CD4-positive, alpha-beta T cell (primary cell): ENCODE measurements around the gene OR10G8. TPM values are rescaled to one million over a fixed set of nuclear protein-coding genes. Genes with fewer than 3 reads are reported as not detected.

Experiments
- ATAC-seq: fragments of 200-7000 bp; cut with Tn5 transposase; one replicate; pipeline ENCODE4 v1.10.0; 2022; ENCODE audit warnings: mild to moderate bottlenecking; ENCODE audit not compliant: poor library complexity
- CTCF ChIA-PET: fragments of 350-600 bp; sonication (Branson Sonifier 250); formaldehyde crosslinking; loops from one replicate; lab custom pipeline; 2021; ENCODE audit warnings: antibody characterized with exemption, inconsistent platforms; lab: Charles Lee
- POLR2A ChIA-PET: fragments of 350-600 bp; sonication (Branson Sonifier 250); formaldehyde crosslinking; loops from one replicate; lab custom pipeline; 2021; ENCODE audit warnings: antibody characterized with exemption, inconsistent platforms; lab: Charles Lee
- DNase-seq, 14 experiments: peaks; one replicate each; pipeline ENCODE4 v3.0.0-alpha.2; 2013 to 2020; ENCODE audit warnings: mixed read lengths in 2 of 14
- H3K27ac ChIP-seq, 2 donors: one replicate each; pipeline versions ENCODE4 v1.5.1 to v1.7.0; 2013; ENCODE audit warnings: low read length in 2 of 2, low read depth in 1 of 2, mild to moderate bottlenecking in 1 of 2
- H3K27me3 ChIP-seq, 2 experiments: 1 replicate in 1 of 2; 2 replicates in 1 of 2; pipeline versions ENCODE4 v1.6.1 to v1.7.0; 2013; ENCODE audit warnings: low read length in 2 of 2, control low read depth in 1 of 2, mild to moderate bottlenecking in 1 of 2, moderate library complexity in 1 of 2; ENCODE audit not compliant: insufficient read depth in 2 of 2, control insufficient read depth in 1 of 2
- H3K36me3 ChIP-seq: one replicate; pipeline ENCODE4 v1.6.1; 2013; ENCODE audit warnings: low read length, control low read depth; ENCODE audit not compliant: insufficient read depth
- H3K4me1 ChIP-seq: one replicate; pipeline ENCODE4 v1.6.1; 2013; ENCODE audit warnings: low read length, control low read depth; ENCODE audit not compliant: insufficient read depth
- H3K4me3 ChIP-seq: one replicate; pipeline ENCODE4 v1.5.1; 2013; ENCODE audit warnings: mild to moderate bottlenecking, low read length, moderate library complexity
- H3K9me3 ChIP-seq, 2 experiments: 1 replicate in 1 of 2; 2 replicates in 1 of 2; pipeline versions ENCODE4 v1.6.1 to v1.7.0; 2013; ENCODE audit warnings: low read length in 2 of 2, mild to moderate bottlenecking in 2 of 2, control low read depth in 1 of 2, moderate library complexity in 1 of 2; ENCODE audit not compliant: control insufficient read depth in 1 of 2, insufficient read depth in 1 of 2
- H3K27ac Mint-ChIP-seq: one replicate; pipeline ENCODE4 v1.8.0; 2020; ENCODE audit warnings: mixed read lengths
- H3K27me3 Mint-ChIP-seq: one replicate; pipeline ENCODE4 v1.8.0; 2021; ENCODE audit warnings: mixed read lengths
- H3K36me3 Mint-ChIP-seq: one replicate; pipeline ENCODE4 v1.8.0; 2021; ENCODE audit warnings: low read depth, mixed read lengths
- H3K4me1 Mint-ChIP-seq: one replicate; pipeline ENCODE4 v1.8.0; 2021; ENCODE audit warnings: low read depth, mixed read lengths
- H3K4me3 Mint-ChIP-seq: one replicate; pipeline ENCODE4 v1.8.0; 2020; ENCODE audit warnings: mild to moderate bottlenecking, mixed read lengths
- H3K9me3 Mint-ChIP-seq: one replicate; pipeline ENCODE4 v1.8.0; 2020; ENCODE audit warnings: mixed read lengths
- intact Hi-C, 2 experiments: fragments of 100-400 bp; cut with DNase I in 1 of 2; cut with micrococcal nuclease in 1 of 2; formaldehyde crosslinking; loops; one replicate each; pipeline versions ENCODE4 v1.15.1 to v1.9.0; 2023 to 2025; cut with DNase I, micrococcal nuclease
- total RNA-seq, 174 experiments: library from RNA in 2 of 174; stranded (reverse) in 2 of 174; gene quantifications; one replicate each; pipeline ENCODE4 v1.2.3 and lab custom pipeline; 2021 to 2026
- TF ChIP-seq, protein P1 (sequence below): fragments of 200-600 bp; IDR thresholded peaks from one replicate; pipeline ENCODE4 v1.8.0; 2022; ENCODE audit warnings: antibody characterized with exemption, mild to moderate bottlenecking

The OR10G8 gene
- total RNA-seq, 2 experiments from 2014 or later, result not detected

DNA sequence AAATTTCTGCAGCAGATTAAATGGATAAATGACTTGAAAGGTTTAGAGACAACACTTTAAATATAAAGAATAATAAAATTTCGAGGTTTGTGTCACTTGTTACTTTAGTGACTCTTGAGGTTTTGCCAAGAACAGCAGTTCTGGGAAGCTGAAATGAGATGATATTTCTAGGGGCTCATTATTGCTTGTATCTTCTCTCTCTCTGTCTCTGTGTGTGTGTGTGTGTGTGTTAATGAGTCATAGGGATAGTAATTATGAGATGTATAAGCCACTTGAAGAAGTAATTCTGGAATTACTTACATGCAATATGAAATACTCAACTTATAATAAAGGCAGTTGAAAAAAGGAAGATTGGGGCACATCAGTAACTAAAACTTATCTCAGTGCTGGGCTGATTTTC lies 24.1 kb downstream of the OR10G8 start:
- TF ChIP-seq, protein P1, sequence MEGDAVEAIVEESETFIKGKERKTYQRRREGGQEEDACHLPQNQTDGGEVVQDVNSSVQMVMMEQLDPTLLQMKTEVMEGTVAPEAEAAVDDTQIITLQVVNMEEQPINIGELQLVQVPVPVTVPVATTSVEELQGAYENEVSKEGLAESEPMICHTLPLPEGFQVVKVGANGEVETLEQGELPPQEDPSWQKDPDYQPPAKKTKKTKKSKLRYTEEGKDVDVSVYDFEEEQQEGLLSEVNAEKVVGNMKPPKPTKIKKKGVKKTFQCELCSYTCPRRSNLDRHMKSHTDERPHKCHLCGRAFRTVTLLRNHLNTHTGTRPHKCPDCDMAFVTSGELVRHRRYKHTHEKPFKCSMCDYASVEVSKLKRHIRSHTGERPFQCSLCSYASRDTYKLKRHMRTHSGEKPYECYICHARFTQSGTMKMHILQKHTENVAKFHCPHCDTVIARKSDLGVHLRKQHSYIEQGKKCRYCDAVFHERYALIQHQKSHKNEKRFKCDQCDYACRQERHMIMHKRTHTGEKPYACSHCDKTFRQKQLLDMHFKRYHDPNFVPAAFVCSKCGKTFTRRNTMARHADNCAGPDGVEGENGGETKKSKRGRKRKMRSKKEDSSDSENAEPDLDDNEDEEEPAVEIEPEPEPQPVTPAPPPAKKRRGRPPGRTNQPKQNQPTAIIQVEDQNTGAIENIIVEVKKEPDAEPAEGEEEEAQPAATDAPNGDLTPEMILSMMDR, result no peak
- no peaks in the 10 kb centered on the region for H3K4me1 Mint-ChIP-seq
- Histone ChIP-seq H3K4me1 (no peaks in the 10 kb centered on the region), H3K27me3 (no peaks in the 10 kb centered on the region), H3K9me3 (no peaks in the 10 kb centered on the region), H3K36me3 (no peaks in the 10 kb centered on the region), H3K4me3 (no peak overlapping the region), H3K27ac (no peak overlapping the region)
- intact Hi-C loops, result no loop called here
- no peaks in the 10 kb centered on the region for H3K9me3 Mint-ChIP-seq
- ATAC-seq, result no peak
- H3K27ac Mint-ChIP-seq, result no peak overlapping the region
- peaks cover 11% of the 10 kb centered on the region for H3K27me3 Mint-ChIP-seq
- no peaks in the 10 kb centered on the region for H3K36me3 Mint-ChIP-seq
- DNase-seq, result no peak
- no peak overlapping the region for H3K4me3 Mint-ChIP-seq
- ChIA-PET POLR2A (no interaction called here), CTCF (no interaction called here)

DNA sequence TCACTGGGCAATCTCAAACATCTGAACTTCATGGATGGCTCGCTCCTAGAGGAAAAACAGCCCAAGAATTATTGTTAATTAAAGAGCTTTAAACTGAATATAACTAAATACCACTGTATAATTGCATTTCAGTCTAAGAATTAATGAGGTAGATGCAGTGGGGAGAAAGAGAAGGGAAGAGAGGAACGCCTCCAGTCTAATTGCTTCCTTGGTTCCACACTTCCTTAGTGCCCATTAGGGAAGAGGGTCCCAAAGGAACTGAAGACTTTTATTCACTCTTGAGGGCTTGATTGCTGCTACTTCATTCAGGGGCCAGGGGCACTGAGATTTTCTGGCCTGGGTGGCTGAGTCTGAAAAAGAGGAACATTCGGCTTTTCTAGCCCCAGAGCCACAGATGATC lies 26.4 kb downstream of the OR10G8 start:
- intact Hi-C loops, result no loop called here
- POLR2A ChIA-PET, result no interaction called here
- H3K4me3 ChIP-seq, result no peak overlapping the region
- DNase-seq (no peak), ATAC-seq (no peak)
- CTCF ChIA-PET, result no interaction called here
- H3K36me3 ChIP-seq, result no peaks in the 10 kb centered on the region
- no peak overlapping the region for H3K27ac ChIP-seq
- H3K27me3 ChIP-seq, result no peaks in the 10 kb centered on the region
- H3K4me3 Mint-ChIP-seq, result no peak overlapping the region
- H3K4me1 Mint-ChIP-seq, result no peaks in the 10 kb centered on the region
- peaks cover 4% of the 10 kb centered on the region for H3K27me3 Mint-ChIP-seq
- no peaks in the 10 kb centered on the region for H3K9me3 ChIP-seq
- no peak overlapping the region for H3K27ac Mint-ChIP-seq
- H3K9me3 Mint-ChIP-seq, result no peaks in the 10 kb centered on the region
- TF ChIP-seq, protein P1, result no peak
- H3K4me1 ChIP-seq, result no peaks in the 10 kb centered on the region
- H3K36me3 Mint-ChIP-seq, result no peaks in the 10 kb centered on the region

DNA sequence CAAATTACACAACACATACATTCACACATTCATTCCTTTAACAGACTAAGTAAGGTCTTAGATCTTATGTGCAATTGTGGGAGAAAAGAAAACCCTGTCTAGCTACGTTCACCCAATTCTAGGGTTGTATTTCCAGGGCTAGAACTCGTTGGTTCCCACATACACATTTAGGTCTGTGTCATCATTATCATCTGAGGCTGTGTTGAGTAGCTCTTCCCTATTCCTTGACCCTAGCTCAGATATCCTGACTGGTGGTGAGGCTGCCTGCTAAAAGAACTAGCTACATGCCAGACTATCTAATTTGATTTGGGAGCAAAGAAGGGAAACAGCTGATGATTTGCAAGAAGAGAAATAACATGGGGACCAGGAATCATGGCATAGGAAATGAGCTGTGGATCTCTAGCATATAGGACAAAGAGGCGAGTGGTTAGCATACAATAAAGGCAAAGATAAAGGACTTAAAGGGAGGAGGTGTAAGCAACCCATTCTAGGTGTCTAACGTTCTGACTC lies 42.1 kb downstream of the OR10G8 start:
- no peak overlapping the region for H3K27ac Mint-ChIP-seq
- no peaks in the 10 kb centered on the region for H3K9me3 Mint-ChIP-seq
- intact Hi-C loops, result no loop called here
- Histone ChIP-seq H3K27me3 (peaks cover 6 to 32% of the 10 kb centered on the region in 2 experiments), H3K9me3 (peaks cover 0 to 3% of the 10 kb centered on the region in 2 experiments), H3K27ac (no peak overlapping the region), H3K4me3 (no peak overlapping the region), H3K36me3 (no peaks in the 10 kb centered on the region), H3K4me1 (peaks cover 6% of the 10 kb centered on the region)
- peaks cover 6% of the 10 kb centered on the region for H3K4me1 Mint-ChIP-seq
- no peaks in the 10 kb centered on the region for H3K36me3 Mint-ChIP-seq
- ChIA-PET POLR2A (no interaction called here), CTCF (no interaction called here)
- DNase-seq (no peak), ATAC-seq (no peak)
- peaks cover 73% of the 10 kb centered on the region for H3K27me3 Mint-ChIP-seq
- no peak overlapping the region for H3K4me3 Mint-ChIP-seq
- TF ChIP-seq, protein P1, result no peak
